H9 (cell line): ENCODE results near the gene SSPN. TPM values are rescaled to one million over a fixed set of nuclear protein-coding genes. Genes with fewer than 3 reads are reported as not detected.

ENCODE experiments used
- DNase-seq: peaks from one replicate; pipeline ENCODE4 v3.0.0-alpha.2; 2017
- H2AFZ ChIP-seq: one replicate; pipeline ENCODE4 v1.6.1; 2013; ENCODE audit warnings: mild to moderate bottlenecking, low read length, control low read depth, moderate library complexity
- H2AK5ac ChIP-seq: 2 replicates; pipeline ENCODE4 v1.6.1; 2013; ENCODE audit warnings: low read length, control low read depth, mixed read lengths; ENCODE audit not compliant: insufficient read length
- H2BK120ac ChIP-seq: one replicate; pipeline ENCODE4 v1.6.1; 2013; ENCODE audit warnings: low read depth, mild to moderate bottlenecking, low read length, control low read depth, inconsistent platforms; ENCODE audit not compliant: poor library complexity, severe bottlenecking
- H2BK12ac ChIP-seq: 2 replicates; pipeline ENCODE4 v1.6.1; 2013; ENCODE audit warnings: low read length, control low read depth, mixed read lengths, low read depth; ENCODE audit not compliant: insufficient read length
- H2BK15ac ChIP-seq: 2 replicates; pipeline ENCODE4 v1.6.1; 2013; ENCODE audit warnings: low read depth, low read length, control low read depth
- H2BK20ac ChIP-seq: one replicate; pipeline ENCODE4 v1.6.1; 2013; ENCODE audit warnings: low read depth, mild to moderate bottlenecking, low read length, control low read depth, inconsistent platforms; ENCODE audit not compliant: poor library complexity, severe bottlenecking
- H2BK5ac ChIP-seq: 2 replicates; pipeline ENCODE4 v1.6.1; 2013; ENCODE audit warnings: low read length, control low read depth, mixed read lengths; ENCODE audit not compliant: insufficient read length
- H3K14ac ChIP-seq: 2 replicates; pipeline ENCODE4 v1.6.1; 2013; ENCODE audit warnings: low read length, control low read depth; ENCODE audit not compliant: insufficient read depth
- H3K18ac ChIP-seq: 2 replicates; pipeline ENCODE4 v1.6.1; 2013; ENCODE audit warnings: low read depth, mild to moderate bottlenecking, mixed read lengths, low read length, control low read depth; ENCODE audit not compliant: insufficient read length
- H3K23ac ChIP-seq: 2 replicates; pipeline ENCODE4 v1.6.1; 2013; ENCODE audit warnings: low read length, control low read depth, mixed read lengths, low read depth; ENCODE audit not compliant: insufficient read length
- H3K23me2 ChIP-seq: 2 replicates; pipeline ENCODE4 v1.6.1; 2013; ENCODE audit warnings: low read depth, mild to moderate bottlenecking, mixed read lengths, low read length, control low read depth; ENCODE audit not compliant: insufficient read length, poor library complexity, severe bottlenecking
- H3K27ac ChIP-seq: 2 replicates; pipeline ENCODE4 v1.5.1; 2013; ENCODE audit warnings: low read length, control low read depth, mixed read lengths, low read depth; ENCODE audit not compliant: insufficient read length
- H3K27me3 ChIP-seq: 2 replicates; pipeline ENCODE4 v1.6.1; 2013; ENCODE audit warnings: low read length, control low read depth, inconsistent platforms; ENCODE audit not compliant: insufficient read depth
- H3K4ac ChIP-seq: 2 replicates; pipeline ENCODE4 v1.6.1; 2013; ENCODE audit warnings: low read depth, mild to moderate bottlenecking, control low read depth, inconsistent platforms, low read length, moderate library complexity
- H3K4me1 ChIP-seq: 2 replicates; pipeline ENCODE4 v1.6.1; 2013; ENCODE audit warnings: low read length, control low read depth, inconsistent platforms; ENCODE audit not compliant: insufficient read depth
- H3K4me2 ChIP-seq: 2 replicates; pipeline ENCODE4 v1.6.1; 2013; ENCODE audit warnings: low read length, control low read depth, mixed read lengths; ENCODE audit not compliant: insufficient read length, insufficient read depth
- H3K56ac ChIP-seq: 2 replicates; pipeline ENCODE4 v1.6.1; 2013; ENCODE audit warnings: low read depth, mild to moderate bottlenecking, mixed read lengths, low read length, control low read depth; ENCODE audit not compliant: insufficient read length
- H3K79me1 ChIP-seq: 2 replicates; pipeline ENCODE4 v1.6.1; 2013; ENCODE audit warnings: low read depth, mild to moderate bottlenecking, moderate library complexity, low read length, control low read depth, inconsistent platforms; ENCODE audit not compliant: insufficient read depth, poor library complexity, severe bottlenecking
- H3K79me2 ChIP-seq: 2 replicates; pipeline ENCODE4 v1.6.1; 2013; ENCODE audit warnings: low read length, control low read depth, inconsistent platforms; ENCODE audit not compliant: insufficient read depth
- H3K9ac ChIP-seq: 2 replicates; pipeline ENCODE4 v1.6.1; 2013; ENCODE audit warnings: low read length, control low read depth, mixed read lengths; ENCODE audit not compliant: insufficient read length; ENCODE audit errors: extremely low read depth
- H3K9me3 ChIP-seq: one replicate; pipeline ENCODE4 v1.6.1; 2013; ENCODE audit warnings: low read depth, low read length, inconsistent platforms; ENCODE audit not compliant: control insufficient read depth
- H3T11ph ChIP-seq: one replicate; pipeline ENCODE4 v1.6.1; 2013; ENCODE audit warnings: mild to moderate bottlenecking, low read length, control low read depth, inconsistent platforms
- H4K20me1 ChIP-seq: one replicate; pipeline ENCODE4 v1.6.1; 2013; ENCODE audit not compliant: control insufficient read depth, insufficient read length, insufficient read depth
- H4K5ac ChIP-seq: 2 replicates; pipeline ENCODE4 v1.6.1; 2013; ENCODE audit warnings: low read depth, mild to moderate bottlenecking, mixed read lengths, low read length, control low read depth; ENCODE audit not compliant: insufficient read length
- H4K8ac ChIP-seq: replicated peaks from 2 replicates; pipeline ENCODE4 v1.6.1; 2013; ENCODE audit warnings: low read length, control low read depth, mixed read lengths, low read depth; ENCODE audit not compliant: insufficient read length
- H4K91ac ChIP-seq: 2 replicates; pipeline ENCODE4 v1.6.1; 2013; ENCODE audit warnings: low read depth, mild to moderate bottlenecking, moderate library complexity, mixed read lengths, low read length, control low read depth; ENCODE audit not compliant: insufficient read length
- H3K27ac Mint-ChIP-seq, 3 experiments: 2 replicates in 2 of 3; 3 replicates in 1 of 3; pipeline ENCODE4 v1.8.0; 2020 to 2021; ENCODE audit warnings: mixed read lengths in 3 of 3, mild to moderate bottlenecking in 1 of 3, moderate library complexity in 1 of 3
- H3K27me3 Mint-ChIP-seq: 2 replicates; pipeline ENCODE4 v1.8.0; 2021; ENCODE audit warnings: low read depth, mild to moderate bottlenecking, moderate library complexity, mixed read lengths
- H3K36me3 Mint-ChIP-seq, 3 experiments: 2 replicates in 2 of 3; 3 replicates in 1 of 3; pipeline ENCODE4 v1.8.0; 2020 to 2021; ENCODE audit warnings: low read depth in 3 of 3, mixed read lengths in 3 of 3; ENCODE audit not compliant: insufficient read depth in 1 of 3
- H3K4me1 Mint-ChIP-seq, 2 experiments: 2 replicates each; pipeline ENCODE4 v1.8.0; 2020; ENCODE audit warnings: mixed read lengths in 2 of 2
- H3K4me3 Mint-ChIP-seq, 2 experiments: 2 replicates in 1 of 2; 3 replicates in 1 of 2; pipeline ENCODE4 v1.8.0; 2020 to 2021; ENCODE audit warnings: mild to moderate bottlenecking in 2 of 2, mixed read lengths in 2 of 2, moderate library complexity in 1 of 2
- H3K9me3 Mint-ChIP-seq, 2 experiments: 2 replicates in 1 of 2; 3 replicates in 1 of 2; pipeline ENCODE4 v1.8.0; 2020; ENCODE audit warnings: mild to moderate bottlenecking in 2 of 2, mixed read lengths in 2 of 2, moderate library complexity in 1 of 2
- WGBS: extraction: QIAGEN DNeasy Blood & Tissue Kit; methylation state at CpG from one replicate; pipeline ENCODE4 v1.1.7; 2013; ENCODE audit warnings: missing lambda C conversion rate, low lambda C conversion rate, mixed read lengths; ENCODE audit not compliant: insufficient read length; ENCODE audit errors: extremely low coverage; 5-methylcytosine and 5-hydroxymethylcytosine counted together
- total RNA-seq: library from RNA; stranded (reverse); gene quantifications from 2 replicates; pipeline ENCODE4 v1.2.1, GENCODE V29; 2021
- TF ChIP-seq, protein P1 (sequence below): fragments of 200-600 bp; sonication (generic); conservative IDR thresholded peaks from 3 replicates; pipeline ENCODE4 v1.8.0; 2021; ENCODE audit warnings: antibody characterized with exemption, mild to moderate bottlenecking

SSPN gene
- total RNA-seq, 1 experiment from 2014 or later, result 0.81 TPM

DNA sequence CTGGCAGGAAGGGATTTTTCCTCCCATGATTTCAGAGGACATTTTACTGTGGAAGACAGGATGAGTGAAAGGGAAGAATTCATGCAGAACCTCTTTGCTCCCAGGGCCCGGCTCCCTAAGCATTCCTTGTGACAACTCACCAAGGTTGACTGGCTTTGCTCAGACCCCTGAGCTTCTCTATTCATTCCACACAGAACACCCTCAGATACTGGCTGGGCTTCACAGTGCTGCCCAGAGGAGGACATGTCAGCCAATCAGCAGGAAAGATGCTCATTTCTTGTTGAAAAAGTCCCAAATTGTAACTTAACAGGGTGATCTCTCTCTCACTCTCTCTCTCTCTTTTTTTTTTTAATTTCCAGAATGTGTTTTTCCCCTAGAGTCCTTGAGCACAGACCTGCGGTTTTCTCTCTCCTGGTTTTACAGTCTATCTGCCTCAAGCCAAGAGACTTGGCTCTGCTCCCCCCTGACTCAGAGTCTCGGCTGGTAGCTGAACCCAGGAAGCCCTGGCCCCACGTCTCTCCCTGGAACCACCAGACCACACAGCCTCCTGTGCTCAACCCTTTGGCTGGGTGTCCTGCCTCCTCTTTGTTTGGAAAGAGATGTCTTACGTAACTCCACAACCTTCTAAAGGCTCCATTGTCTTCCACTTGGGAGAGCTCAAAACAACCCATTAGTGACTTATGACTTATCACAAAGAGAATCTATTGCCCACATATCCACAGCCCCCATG, 43.9 kb downstream of the SSPN start:
- no peak overlapping the region for H2BK12ac ChIP-seq
- no peaks in the 10 kb centered on the region for H3K9me3 ChIP-seq
- H3K4me1 Mint-ChIP-seq, result peaks cover 0 to 5% of the 10 kb centered on the region in 2 experiments; a peak in 2 of 4 replicates
- H4K5ac ChIP-seq, result no peak overlapping the region
- H3K9me3 Mint-ChIP-seq, result no peaks in the 10 kb centered on the region
- no peak overlapping the region for H2BK120ac ChIP-seq
- H2AFZ ChIP-seq, result no peak overlapping the region
- H3K27ac Mint-ChIP-seq, result no peak overlapping the region; a peak in 1 of 7 replicates
- H2BK15ac ChIP-seq, result no peak overlapping the region
- H3K56ac ChIP-seq, result no peak overlapping the region
- H3K14ac ChIP-seq, result no peak overlapping the region
- H3K27ac ChIP-seq, result no peak overlapping the region
- no peaks in the 10 kb centered on the region for H3K4me1 ChIP-seq
- TF ChIP-seq, protein P1, sequence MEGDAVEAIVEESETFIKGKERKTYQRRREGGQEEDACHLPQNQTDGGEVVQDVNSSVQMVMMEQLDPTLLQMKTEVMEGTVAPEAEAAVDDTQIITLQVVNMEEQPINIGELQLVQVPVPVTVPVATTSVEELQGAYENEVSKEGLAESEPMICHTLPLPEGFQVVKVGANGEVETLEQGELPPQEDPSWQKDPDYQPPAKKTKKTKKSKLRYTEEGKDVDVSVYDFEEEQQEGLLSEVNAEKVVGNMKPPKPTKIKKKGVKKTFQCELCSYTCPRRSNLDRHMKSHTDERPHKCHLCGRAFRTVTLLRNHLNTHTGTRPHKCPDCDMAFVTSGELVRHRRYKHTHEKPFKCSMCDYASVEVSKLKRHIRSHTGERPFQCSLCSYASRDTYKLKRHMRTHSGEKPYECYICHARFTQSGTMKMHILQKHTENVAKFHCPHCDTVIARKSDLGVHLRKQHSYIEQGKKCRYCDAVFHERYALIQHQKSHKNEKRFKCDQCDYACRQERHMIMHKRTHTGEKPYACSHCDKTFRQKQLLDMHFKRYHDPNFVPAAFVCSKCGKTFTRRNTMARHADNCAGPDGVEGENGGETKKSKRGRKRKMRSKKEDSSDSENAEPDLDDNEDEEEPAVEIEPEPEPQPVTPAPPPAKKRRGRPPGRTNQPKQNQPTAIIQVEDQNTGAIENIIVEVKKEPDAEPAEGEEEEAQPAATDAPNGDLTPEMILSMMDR, result no peak
- H2AK5ac ChIP-seq, result no peak overlapping the region
- no peak overlapping the region for H2BK20ac ChIP-seq
- H3K36me3 Mint-ChIP-seq, result no peaks in the 10 kb centered on the region; a peak in 1 of 7 replicates
- WGBS, result no CpG with 5 or more reads among the region's 5 CpGs
- no peak overlapping the region for H4K8ac ChIP-seq
- H3K23me2 ChIP-seq, result no peaks in the 10 kb centered on the region
- no peaks in the 10 kb centered on the region for H3K27me3 ChIP-seq
- no peak overlapping the region for H3T11ph ChIP-seq
- no peaks in the 10 kb centered on the region for H3K79me1 ChIP-seq
- H3K4me3 Mint-ChIP-seq, result no peak overlapping the region
- no peaks in the 10 kb centered on the region for H3K79me2 ChIP-seq
- H3K23ac ChIP-seq, result no peak overlapping the region
- no peak overlapping the region for H2BK5ac ChIP-seq
- no peak overlapping the region for H3K4me2 ChIP-seq
- no peak overlapping the region for H3K18ac ChIP-seq
- H3K27me3 Mint-ChIP-seq, result peaks cover 5% of the 10 kb centered on the region
- no peak overlapping the region for H3K4ac ChIP-seq
- no peak overlapping the region for H4K91ac ChIP-seq
- no peaks in the 10 kb centered on the region for H4K20me1 ChIP-seq
- DNase-seq, result no peak
- no peak overlapping the region for H3K9ac ChIP-seq
